Activated T-cell treated with anti-CD3 and anti-CD28 coated beads for 48 hours (primary cell): ENCODE measurements around the gene FGD1.
"Not testable (repeated sequence)": the region's sequence is repeated elsewhere in the genome, so short reads cannot be mapped to it uniquely, and the experiment has no call there.

Source experiments
- DNase-seq: peaks from one replicate; pipeline ENCODE4 v3.0.0-alpha.2; 2020; ENCODE audit warnings: low read depth

FGD1 gene

DNA sequence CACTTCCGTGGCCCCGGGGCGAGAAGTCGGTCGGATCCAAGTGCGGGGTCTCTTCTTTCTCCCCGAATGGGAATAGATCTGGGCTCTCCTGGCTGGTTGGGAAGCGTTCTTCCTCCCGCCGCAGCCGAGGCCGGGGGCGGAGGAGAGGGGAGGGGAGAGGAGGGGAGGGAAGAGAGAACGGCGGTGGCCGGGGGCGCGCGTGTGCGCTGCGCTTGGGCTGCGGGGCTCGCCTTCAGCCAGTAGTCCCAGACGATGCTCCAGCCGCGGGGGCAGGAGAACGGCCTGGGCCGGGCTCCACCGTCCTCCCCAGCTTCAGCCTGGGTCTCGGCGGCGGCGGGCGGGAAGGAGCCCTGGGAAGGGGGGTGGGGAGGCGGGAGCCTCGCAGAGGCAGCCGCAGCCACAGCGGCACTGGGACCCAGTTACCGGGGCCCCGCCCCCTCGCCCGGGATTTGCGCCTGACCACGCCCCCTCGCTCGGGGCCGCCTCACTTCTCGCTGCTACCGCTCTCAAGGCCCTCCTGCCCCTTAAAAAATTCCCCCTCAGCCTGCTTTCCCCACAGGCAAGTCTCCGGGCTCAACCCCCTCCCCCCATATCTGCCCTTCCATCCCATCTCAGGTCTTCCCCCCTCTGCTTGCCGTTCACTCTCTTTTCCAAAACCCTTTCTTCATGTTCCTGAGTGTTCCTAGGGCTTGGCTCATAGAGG lies at the start of gene FGD1:
TSS of gene FGD1 (minus strand) at position 421 of the 703 bp plus-strand sequence. CDS start 802 bp downstream, outside the sequence.
- peak; percentile 36 for DNase-seq

DNA sequence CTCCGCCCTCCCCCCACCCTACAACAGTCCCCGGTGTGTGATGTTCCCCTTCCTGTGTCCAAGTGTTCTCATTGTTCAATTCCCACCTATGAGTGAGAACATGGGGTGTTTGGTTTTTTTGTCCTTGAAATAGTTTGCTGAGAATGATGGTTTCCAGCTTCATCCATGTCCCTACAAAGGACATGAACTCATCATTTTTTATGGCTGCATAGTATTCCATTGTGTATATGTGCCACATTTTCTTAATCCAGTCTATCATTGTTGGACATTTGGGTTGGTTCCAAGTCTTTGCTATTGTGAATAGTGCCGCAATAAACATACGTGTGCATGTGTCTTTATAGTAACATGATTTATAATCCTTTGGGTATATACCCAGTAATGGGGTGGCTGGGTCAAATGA lies 46.2 kb upstream of the FGD1 start:
- DNase-seq, result not testable (repeated sequence)

DNA sequence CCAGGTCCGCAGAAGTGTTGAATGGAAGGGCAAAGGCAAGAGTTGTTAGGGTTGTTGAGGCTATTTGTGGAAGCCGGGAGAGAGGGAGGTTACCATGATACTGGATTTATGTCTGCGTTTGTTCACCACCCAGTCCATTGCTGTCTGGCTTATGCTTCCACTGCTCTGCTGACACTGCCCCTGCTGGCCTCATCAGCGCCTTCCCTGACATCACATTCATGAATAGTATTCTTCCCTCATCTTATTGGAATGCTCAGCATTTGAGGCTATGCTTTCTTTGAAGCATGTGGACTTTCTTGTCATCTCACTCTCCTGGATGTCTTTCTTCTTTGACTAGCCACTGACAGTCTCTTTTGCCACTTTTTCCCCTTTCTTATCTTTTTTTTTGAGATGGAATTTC lies 44.3 kb upstream of the FGD1 start:
- DNase-seq, result no peak

DNA sequence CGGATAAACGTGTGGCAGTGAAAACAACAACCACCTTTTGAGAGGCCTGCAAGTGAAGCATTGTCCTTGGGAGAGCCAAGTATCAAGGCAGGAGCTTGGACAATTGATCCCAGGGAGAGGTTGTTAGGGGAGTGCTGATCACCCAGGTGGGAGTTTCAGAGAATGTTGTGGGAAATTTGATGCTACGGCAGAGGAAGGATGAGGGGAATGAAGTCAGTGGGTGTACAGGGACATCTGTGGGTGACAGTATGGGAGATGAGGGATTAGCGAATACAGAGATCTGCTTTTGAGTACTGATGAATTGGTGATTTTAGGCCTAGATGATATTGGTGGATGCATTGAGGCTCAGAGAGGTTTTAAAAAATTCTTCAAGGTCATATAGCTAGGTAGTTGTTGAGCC lies 38.2 kb upstream of the FGD1 start:
- DNase-seq, result no peak

DNA sequence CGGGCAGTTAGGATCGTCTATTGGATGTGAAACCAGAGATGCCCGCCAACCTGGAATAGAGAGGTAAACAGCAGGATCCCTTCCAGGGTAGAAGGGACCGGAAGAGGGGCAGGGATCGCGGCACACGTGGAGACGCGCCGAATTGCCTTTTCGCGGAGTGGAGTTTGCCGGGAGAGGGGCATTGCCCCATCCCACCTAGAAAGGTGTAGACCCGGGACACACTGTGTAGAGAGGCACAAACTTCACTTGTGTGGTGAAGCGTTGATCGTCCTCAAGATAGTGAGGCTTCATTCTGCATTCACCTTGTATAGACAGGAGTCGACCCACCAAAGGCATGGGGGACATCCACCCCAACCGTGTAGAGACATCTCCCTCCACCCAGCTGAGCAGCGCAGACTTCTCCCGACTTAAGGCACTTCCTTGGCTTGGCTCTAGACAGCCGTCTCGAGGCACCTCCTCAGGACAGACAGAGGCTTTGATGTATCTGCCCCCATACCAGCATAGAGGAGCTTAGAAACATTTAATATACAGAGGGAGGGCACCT lies 34.4 kb upstream of the FGD1 start:
- DNase-seq, result no peak

DNA sequence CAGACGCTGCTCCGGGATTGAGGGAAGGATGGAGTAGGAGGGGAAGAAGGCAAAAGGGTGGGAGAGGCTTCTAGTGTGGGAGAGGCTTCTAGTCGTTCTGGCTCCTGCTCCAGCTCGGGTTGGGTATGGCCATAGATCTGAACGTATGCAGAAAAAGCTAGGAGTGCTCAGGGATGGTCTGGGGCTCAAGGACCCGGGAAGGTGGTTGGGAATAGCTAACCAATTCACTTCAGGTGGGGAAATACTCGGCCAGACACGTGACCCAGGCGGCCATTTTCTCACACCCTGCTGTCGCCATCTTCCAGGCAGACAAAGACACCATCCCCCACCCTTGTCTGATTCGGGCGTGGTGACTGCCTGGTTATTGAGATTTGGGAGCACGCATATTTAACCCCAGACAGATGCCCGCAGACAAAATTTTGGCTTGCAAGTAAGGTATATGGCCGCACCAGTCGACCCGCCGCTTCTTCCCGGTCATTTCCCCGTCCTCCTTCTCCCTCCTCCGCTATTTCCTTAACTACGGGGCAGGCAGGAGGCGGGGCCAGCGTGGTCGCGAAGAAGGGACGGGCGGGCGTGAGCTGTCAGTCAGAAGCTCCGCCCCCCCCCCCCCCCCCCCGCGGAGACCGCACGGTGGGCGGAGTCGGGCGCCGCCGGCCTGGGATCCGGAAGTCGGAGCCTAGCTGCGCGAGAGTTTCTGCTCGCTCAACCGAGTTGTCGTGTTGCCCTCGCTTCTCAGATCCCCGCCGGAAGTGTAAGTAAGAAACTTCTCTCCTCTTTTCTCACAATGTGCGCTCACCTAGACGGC lies 33.7 kb upstream of the FGD1 start, which contains the start of gene GNL3L:
TSS of gene GNL3L (plus strand) at position 668 of the 805 bp plus-strand sequence. CDS start 2,348 bp downstream, outside the sequence.
- peak; percentile 75 for DNase-seq

DNA sequence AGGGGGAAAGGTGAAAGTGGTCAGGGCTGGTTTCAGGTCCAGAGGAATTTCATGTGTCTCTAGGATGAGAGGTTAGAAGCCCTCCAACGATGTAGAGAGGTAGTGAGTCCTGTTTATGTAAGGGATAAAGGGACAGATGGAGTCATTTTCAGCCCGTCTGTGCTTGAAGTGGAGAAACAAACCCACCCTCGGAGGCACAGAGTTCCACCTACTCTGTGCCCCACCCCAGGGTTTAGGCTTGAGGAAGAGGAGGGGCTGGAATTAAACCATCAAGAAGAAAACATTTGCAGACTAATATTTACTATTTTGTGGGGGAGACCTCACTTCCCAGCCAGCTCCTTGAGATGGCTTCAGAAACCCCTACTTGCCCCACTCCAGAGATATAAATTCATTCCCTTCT lies 33.1 kb upstream of the FGD1 start:
- DNase-seq, result no peak

DNA sequence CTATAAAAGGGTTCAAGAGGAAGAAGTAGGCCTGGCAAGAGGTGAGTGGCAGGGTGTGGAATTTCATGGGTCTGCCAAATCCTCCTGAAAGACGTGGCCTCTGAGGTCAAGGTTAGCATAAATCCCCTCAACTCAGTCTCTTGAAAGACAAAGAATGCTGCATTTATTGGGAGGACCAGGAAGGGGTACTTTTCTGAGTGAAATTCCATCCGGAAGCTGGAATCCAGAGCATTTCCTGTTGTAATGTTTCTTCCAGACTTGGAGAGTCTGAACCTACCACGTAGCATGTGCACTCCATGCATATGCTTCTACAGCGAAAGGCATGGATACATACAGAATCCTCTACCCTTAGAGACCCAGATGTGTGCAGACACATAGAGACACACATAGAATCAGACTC lies 13.4 kb upstream of the FGD1 start:
- no peak for DNase-seq

DNA sequence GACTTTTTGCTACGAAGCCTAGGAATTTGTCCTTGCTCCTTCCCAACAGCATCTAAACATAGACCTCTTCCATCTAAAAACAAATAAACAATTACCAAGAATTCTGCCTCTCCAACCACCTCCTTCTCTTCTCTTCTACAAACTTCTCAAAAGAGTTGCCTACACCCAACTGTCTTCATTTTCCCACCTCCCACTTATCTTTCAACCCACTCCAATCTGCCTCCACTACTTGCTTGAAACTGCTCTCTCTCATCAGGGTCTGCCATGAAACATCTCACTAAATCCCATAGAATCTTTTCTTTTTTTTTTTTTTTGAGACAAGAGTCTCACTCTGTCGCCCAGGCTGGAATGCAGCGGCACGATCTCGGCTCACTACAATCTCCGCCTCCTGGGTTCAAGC lies 902 bp upstream of the FGD1 start:
- no peak for DNase-seq

DNA sequence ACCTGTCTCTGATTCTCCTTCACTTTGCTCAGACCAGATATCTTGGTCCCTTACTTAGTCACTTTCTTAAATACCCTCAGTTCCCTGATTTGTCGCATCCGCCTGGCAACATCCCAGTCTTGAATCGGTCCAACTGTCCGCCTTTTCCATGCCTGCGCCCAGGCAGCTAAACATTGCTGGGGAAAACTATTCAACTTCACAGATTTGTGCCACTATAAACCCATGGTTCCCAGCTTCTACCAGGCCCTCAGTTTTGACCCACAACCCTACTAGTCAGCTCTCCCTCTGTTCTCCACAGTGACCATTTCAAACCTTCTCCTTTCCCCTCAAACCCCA lies 451 bp upstream of the FGD1 start:
- DNase-seq, result no peak

DNA sequence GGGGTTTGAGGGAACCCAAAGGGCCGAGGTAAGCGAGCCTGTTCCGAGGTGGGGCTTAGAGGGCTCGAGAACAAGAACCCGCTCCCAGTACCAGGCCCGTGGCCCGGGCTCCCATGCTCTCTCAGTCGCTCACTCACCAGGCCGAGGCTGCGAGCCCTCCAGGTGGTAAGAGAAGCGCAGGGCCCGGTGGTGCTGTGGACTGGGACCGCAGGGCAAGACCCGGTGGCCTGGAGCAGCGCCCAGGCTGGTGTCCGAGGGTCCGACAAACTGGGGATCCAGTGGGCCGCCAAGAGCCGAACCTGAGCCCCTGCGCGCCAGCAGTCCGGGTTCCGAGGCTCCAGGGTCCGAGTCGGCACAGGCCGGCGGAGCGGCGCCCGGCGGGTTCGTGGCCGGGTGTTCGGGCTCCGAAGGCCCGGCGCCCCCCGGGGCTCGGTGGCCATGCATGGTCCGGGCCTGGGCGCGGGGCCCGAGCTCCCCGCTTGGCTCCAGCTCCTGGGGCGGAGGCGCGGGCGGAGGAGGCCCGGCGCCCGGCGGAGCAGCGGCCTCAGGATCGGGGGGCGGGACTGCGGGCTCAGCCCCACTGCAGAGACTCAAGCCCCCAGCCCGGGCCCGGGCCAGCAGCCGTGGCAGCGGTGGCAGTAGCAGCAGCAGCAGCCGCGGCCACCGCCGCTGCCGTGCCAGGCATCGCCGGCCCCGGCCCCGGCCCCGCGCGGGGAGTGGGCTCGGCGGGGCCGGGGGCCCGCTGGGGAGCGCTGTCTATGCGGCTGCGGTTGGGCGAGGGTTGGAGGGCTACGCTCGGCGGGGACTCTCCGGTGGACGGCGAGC lies 833 bp downstream of the FGD1 start:
- no peak for DNase-seq

DNA sequence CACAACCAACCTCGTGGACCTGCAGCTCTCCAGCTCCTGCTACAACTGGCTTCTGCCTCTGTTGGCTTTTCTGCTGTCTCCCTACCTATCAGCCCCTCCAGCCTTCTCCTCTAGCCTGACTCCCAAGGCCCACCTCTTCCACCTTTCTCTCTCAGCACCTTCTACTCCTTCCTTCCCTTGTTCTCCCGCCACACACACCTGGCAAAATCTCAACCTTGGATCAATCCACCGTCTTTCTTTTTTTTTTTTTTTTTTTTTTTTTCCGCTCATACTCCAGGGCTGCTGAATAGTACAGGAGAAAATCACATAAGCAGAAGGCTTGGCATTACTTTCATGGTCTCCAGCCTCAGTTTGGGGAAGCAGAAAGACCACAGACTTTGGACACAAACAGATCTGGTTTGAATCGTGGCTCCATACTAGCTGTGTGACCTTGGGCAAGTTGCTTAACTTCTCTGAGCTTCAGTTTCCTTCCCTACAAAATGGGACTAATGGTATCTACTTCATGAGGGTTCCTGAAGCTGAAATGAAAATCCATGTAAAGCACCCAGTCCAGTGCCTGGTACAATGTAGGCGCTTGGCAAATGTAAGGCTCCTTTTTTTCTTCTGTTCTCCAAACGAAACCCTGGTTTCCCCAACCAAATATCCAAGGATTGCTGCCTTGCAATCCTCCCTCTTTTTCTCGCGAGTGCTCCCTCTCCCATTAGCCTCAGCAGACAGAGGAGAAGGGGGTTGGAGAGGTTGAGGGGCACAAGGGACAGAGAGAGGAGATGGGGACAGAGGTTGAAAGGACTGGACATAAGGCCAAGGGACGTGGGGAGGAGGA lies 1.7 kb downstream of the FGD1 start:
- DNase-seq, result no peak

DNA sequence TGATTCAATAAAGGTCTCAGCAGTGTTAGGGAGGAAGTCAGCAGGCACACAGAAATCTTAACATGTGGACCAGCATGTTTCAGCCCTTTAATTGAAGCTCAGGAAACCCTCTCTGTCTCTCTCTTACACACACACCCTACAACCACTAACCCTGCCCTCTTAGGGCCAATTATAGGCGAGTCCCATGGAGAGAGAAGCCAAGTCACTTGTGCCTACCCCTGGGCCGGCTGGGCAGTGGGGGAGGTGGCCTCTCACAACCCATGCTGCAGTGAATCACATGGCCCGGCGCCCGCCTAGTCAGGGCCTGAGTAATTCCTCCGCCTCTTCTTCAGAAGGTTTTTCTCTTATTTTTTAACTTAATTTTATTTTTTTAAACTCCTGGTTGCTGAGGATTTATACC lies 3.7 kb downstream of the FGD1 start:
- DNase-seq, result no peak

DNA sequence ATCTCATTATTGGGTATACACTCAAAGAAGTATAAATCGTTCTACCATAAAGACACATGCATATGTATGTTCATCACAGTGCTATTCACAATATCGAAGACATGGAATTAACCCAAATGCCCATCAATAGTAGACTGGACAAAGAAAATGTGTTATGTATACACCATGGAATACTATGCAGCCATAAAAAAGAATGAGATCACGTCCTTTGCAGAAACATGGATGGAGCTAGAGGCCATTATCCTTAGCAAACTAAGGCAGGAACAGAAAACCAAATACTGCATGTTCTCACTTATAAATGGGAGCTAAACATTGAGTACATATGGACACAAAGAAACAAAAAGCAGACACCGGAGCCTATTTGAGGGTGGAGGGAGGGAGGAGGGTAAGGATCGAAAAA lies 6.2 kb downstream of the FGD1 start:
- not testable (repeated sequence) for DNase-seq

DNA sequence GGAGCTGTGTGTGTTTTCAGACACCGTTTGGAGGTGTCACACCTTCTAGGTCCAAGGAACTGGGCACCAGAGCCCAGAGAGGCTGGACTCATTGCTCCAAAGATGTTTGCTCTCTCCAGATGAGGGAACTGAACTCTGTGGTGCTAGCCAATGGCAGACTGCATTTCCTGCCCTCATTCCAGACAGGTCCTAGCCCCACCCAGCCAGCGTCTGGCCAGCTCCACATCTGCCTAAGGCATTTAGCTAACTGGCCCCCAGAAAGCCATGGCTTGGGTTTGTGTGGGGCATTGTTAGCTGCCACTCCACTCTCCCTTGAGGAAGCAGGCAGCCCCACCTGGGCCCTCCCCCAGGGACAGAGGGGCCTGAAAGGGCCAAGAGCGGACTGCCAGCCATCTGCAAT lies 11.4 kb downstream of the FGD1 start:
- DNase-seq, result no peak

DNA sequence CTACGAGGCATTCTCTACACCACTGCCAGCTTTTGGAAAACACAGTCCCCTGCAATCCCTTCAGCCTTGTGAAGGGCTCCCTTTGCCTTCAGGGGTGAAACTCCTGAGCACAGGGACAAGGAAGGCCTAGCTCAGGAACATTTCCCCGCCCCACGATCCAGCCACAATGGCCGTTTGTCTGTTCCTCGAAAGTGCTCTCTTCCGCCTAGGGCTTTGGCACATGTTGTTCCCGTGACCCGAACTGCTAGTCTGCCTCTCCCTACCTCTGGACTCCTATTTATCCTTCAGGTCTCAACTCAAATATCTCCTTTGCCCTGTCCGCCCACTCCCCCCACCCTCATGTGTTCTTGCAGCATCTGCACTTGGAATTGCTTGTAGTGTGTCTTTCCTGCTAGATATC lies 12.1 kb downstream of the FGD1 start:
- no peak for DNase-seq

DNA sequence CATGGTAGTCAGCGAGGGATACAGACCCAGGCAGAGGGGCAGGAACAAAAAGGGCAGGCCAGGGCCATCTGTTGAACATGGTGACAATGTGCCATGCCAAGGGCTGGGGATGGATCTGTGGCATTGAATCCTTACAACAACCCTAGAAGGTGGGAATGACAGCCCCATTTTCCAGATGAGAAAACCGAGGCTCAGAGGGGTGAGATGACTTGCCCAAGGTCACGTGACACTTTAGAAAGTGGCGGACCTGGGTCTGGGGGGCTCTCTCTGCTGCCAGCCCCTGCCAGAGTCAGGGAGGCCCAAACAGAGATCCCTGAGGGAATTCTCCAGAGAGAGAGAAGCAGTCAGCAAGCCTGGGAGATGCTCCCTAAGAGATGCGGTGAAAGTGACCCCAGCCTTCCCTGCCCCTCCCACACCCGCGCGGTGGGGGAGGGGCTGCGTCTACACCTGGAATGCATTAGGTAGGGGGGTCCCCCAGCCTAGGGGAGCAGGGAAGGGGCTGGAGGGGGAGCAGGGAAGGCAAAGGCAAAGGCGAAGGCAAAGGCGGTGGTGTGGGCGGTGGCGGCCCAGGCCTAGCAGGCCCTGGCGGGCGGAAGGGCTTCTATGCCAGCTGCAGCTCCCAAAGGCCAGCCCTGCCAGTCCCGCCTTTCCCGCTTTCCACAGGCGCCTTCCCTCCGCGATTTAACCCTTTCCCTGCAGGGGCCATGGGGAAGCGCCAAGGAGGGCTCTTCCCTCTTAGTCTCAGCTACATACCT lies 13.0 kb downstream of the FGD1 start:
- DNase-seq, result no peak

DNA sequence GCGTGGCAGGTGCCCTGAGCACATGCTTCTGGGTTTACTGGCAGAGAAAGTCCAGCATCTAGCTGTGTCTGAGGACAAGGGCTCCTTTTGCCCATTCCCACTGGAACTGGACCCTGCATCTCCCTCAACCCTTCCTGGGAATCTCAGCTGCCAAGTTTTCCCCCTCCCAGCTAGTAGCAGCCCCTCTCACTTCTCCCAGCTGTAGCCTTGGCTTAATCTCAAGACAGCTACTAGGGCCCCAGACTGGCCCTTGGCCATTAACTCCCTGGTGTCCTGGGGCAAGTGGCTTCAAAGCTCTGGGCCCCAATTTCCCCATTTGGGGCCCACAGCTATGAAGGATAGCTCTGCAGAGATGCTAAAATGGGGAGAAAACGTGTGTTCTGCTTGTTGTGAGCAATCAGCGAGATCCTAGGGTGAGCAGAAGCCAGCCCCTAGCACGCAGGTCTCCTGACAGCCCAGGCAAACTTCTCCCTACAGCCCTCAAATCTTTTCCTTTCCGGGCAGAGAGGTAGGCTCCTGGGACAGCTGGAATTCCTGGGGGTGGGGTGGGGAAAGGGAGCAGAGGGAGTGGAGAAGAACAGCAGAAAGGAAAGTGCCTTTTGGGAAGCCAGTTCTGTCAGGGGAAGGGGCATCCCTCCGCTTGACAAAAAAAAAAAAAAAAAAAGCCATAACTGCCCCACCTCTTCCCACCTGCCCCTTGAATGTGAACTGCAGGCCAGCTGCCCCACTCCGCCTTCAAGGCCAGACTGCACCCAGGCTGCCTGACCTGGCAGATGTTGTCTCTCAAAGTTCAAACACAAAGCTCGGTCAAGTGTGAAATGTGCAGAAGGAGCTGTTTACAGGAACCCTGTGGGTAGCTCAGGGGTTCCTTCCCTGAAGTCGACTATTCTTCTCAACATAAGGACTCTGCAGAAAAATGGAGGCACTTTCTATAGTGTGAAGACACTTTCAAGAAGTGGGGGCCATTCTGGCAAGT lies 16.6 kb downstream of the FGD1 start:
- DNase-seq, result no peak

DNA sequence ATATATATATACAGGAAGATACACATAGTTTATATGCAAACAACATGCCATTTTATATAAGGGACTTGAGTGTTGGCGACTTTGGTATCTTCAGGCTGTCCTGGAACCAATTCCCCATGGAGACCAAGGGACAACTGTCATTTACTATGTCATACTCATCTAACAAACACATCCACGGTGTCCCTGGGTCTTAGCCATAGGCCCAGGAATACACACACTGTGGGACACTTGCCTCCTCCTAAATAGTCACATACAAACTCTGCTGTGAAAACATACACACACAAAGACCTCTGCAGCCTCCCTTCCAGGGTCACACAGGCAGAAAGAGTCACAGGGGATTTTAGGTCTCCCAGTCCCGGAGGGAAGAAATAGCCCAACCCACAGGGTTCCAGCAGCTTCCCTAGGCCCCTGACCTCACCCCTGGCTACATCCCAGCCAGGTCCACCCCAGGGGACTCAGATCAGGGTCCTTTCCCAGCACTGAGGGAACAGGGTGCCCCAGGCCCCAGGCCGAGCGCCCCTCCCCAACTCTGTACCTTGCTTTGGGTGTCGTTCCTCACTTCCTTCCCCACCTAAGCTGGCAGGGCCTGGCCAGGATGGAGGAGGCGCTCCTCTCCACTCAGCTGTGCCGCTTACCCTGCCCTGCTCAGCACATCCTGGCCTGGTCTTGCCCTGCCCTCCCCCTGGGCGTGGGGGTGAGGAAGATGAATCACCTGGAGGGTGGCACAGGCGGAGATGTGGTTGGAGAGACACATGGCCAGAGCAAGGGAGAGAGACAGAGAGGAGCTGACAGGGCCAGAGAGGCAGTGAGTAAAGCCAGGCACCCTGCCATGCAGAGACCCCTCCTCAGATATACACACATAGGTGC lies 21.8 kb downstream of the FGD1 start:
- DNase-seq, result no peak
